Calu3 (cell line): ENCODE measurements around the gene PRPH2. TPM values are rescaled to one million over a fixed set of nuclear protein-coding genes. Genes with fewer than 3 reads are reported as not detected.

Experiments used
- BruUV-seq: library from RNA; stranded (reverse); fragments of 400-500 nt; replicated peaks from 2 replicates; lab custom pipeline; 2021; lab: Mats Ljungman, UMichigan
- CTCF ChIA-PET: fragments of 300-600 bp; sonication (Branson Sonifier 250); formaldehyde crosslinking; loops from one replicate; lab custom pipeline; 2022; ENCODE audit warnings: antibody characterized with exemption; lab: Charles Lee
- DNase-seq: peaks from one replicate; pipeline ENCODE4 v3.0.0; 2022
- H3K27ac Mint-ChIP-seq: one replicate; pipeline ENCODE4 v1.8.0; 2022; ENCODE audit warnings: mixed read lengths; ENCODE audit not compliant: unreplicated experiment
- H3K27me3 Mint-ChIP-seq: one replicate; pipeline ENCODE4 v1.8.0; 2022; ENCODE audit warnings: mixed read lengths; ENCODE audit not compliant: unreplicated experiment
- H3K36me3 Mint-ChIP-seq: one replicate; pipeline ENCODE4 v1.8.0; 2022; ENCODE audit warnings: mild to moderate bottlenecking, moderate library complexity, mixed read lengths; ENCODE audit not compliant: insufficient read depth, unreplicated experiment
- H3K4me1 Mint-ChIP-seq: one replicate; pipeline ENCODE4 v1.8.0; 2022; ENCODE audit warnings: mild to moderate bottlenecking, low read depth, mixed read lengths; ENCODE audit not compliant: unreplicated experiment
- H3K4me3 Mint-ChIP-seq: one replicate; pipeline ENCODE4 v1.8.0; 2022; ENCODE audit warnings: mild to moderate bottlenecking, low read depth, moderate library complexity, mixed read lengths; ENCODE audit not compliant: unreplicated experiment
- H3K9me3 Mint-ChIP-seq: one replicate; pipeline ENCODE4 v1.8.0; 2022; ENCODE audit warnings: low read depth, mixed read lengths; ENCODE audit not compliant: unreplicated experiment
- CTCF ChIP-seq: fragments of 200-600 bp; IDR thresholded peaks from one replicate; pipeline ENCODE4 v1.8.0; 2022; ENCODE audit warnings: antibody characterized with exemption; ENCODE audit not compliant: unreplicated experiment
- intact Hi-C: fragments of 100-400 bp; cut with micrococcal nuclease; formaldehyde crosslinking; loops from one replicate; pipeline ENCODE4 v1.10.0; 2022; ENCODE audit not compliant: unreplicated experiment
- total RNA-seq: library from RNA; stranded (reverse); gene quantifications from 2 replicates; pipeline ENCODE4 v1.2.3, GENCODE V29; 2022

Gene PRPH2
- total RNA-seq, 1 experiment from 2014 or later = not detected

DNA sequence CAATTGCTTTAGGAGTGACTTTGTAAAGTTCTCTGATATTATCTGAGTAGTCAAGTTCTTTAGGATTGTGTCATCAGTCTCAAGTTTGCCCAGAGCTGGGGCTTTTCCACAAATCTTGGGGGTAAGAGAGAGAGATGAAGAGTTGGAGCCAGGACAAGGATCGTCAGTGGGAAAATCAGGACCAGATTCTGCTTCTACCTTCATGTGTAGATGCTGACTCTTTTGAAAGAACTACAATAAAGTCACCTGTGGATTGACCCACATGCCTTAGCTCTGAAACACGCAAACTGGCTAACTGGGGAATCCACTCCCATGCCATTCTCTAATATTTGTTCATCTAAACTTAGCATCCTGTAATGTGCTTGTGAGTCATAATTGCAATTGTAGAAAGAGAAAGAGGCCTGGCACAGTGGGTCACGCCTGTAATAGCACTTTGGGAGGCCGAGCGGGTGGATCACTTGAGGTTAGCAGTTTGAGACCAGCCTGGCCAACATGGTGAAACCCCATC lies 43.8 kb upstream of the PRPH2 start:
- no peak for TF ChIP-seq CTCF
- Mint-ChIP-seq H3K36me3 (peaks cover 7% of the 10 kb centered on the region), H3K4me1 (peaks cover 18% of the 10 kb centered on the region), H3K27me3 (no peaks in the 10 kb centered on the region), H3K9me3 (no peaks in the 10 kb centered on the region), H3K4me3 (no peak overlapping the region), H3K27ac (no peak overlapping the region)
- CTCF ChIA-PET = interaction anchor here (0.7 to 1.6 kb wide), 2 partner anchors 20 to 27 kb away, joined by 5 to 6 read pairs; partner anchors contain the start of gene TBCC
- DNase-seq = peak; percentile 32
- intact Hi-C loops = no loop called here
- BruUV-seq = no TSS peak

GRCh38 chr6:42764911-42765648 lies 42.7 kb upstream of the PRPH2 start:
- no peak overlapping the region for H3K4me3 Mint-ChIP-seq
- intact Hi-C loops = no loop called here

GRCh38 chr6:42762950-42763349 lies 40.6 kb upstream of the PRPH2 start:
- no peak for TF ChIP-seq CTCF
- intact Hi-C loops = no loop called here
- CTCF ChIA-PET = interaction anchor here (0.6 to 0.7 kb wide), 2 partner anchors 148 to 1883 kb away, joined by 3 to 4 read pairs; no protein-coding TSS in a partner anchor
- Mint-ChIP-seq H3K36me3 (peaks cover 7% of the 10 kb centered on the region), H3K27ac (no peak overlapping the region), H3K27me3 (no peaks in the 10 kb centered on the region), H3K4me3 (no peak overlapping the region), H3K4me1 (peaks cover 18% of the 10 kb centered on the region), H3K9me3 (no peaks in the 10 kb centered on the region)
- no TSS peak for BruUV-seq
- no peak for DNase-seq

More at GRCh38 chr6:42764911-42765648, 42.7 kb upstream of the PRPH2 start:
- CTCF ChIA-PET = interaction anchor here (0.6 to 1.6 kb wide), 2 partner anchors 19 to 51 kb away, joined by 5 to 9 read pairs; partner anchors contain the start of gene TBCC
- no peak for TF ChIP-seq CTCF
- no peak for DNase-seq
- Mint-ChIP-seq H3K36me3 (peaks cover 7% of the 10 kb centered on the region), H3K27ac (no peak overlapping the region), H3K9me3 (no peaks in the 10 kb centered on the region), H3K4me1 (peaks cover 18% of the 10 kb centered on the region), H3K27me3 (no peaks in the 10 kb centered on the region)
- no TSS peak for BruUV-seq

GRCh38 chr6:42762426-42762859 lies 40.0 kb upstream of the PRPH2 start:
- H3K9me3 Mint-ChIP-seq = no peaks in the 10 kb centered on the region

More at GRCh38 chr6:42762426-42762859, 40.0 kb upstream of the PRPH2 start:
- Mint-ChIP-seq H3K27me3 (no peaks in the 10 kb centered on the region), H3K4me3 (no peak overlapping the region), H3K36me3 (peaks cover 7% of the 10 kb centered on the region), H3K27ac (no peak overlapping the region), H3K4me1 (peaks cover 18% of the 10 kb centered on the region)
- intact Hi-C loops = no loop called here
- no peak for DNase-seq
- CTCF ChIA-PET = interaction anchor here (0.6 to 1.9 kb wide), 3 partner anchors 16 to 1884 kb away, joined by 3 to 5 read pairs (median 4); partner anchors contain the start of gene TBCC
- TF ChIP-seq CTCF = no peak
- no TSS peak for BruUV-seq
